ENCODE measurements around the gene PDSS1. TPM values are rescaled to one million over a fixed set of nuclear protein-coding genes. Genes with fewer than 3 reads are reported as not detected.

Gene PDSS1
- total RNA-seq, 2 donors from 2014 or later: 7.7 to 10.9 TPM

DNA sequence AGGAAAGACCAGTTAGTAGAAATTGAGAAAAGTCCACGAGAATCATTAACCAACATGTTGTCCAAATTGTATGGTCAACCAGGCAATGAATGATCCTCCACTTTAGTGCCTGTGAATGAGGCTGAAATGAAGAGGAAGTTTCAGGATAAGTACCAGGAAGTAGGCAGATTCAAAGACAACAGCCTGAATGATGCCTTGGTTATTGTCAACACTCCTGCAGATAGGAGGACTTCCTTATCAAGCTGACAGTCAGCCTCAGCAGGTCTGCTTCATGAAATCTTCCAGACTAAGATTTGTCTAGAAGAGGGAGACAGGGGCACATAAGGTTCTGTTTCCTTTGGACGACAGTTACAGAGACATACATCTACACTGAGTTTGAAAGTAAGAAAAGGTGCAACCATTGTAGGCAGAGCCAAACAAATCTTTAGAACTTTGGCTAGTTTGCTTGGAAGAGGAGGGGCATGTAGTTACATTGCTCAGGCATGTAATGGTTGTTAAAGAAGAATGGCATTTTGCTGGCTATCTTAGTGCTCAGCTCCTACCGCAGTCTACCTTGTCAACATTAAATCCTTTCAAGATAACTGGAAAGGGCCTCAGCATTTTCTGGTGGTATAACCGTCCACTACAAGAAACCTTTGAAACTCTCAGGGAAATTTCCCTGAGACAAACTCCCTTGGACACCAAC is 81.8 kb downstream of the PDSS1 start:
- Mint-ChIP-seq H3K4me1 (peaks cover 29% of the 10 kb centered on the region), H3K9me3 (no peaks in the 10 kb centered on the region), H3K27ac (peak overlapping the region; percentile 33), H3K36me3 (ENCODE audit: low read depth) (no peaks in the 10 kb centered on the region), H3K4me3 (no peak overlapping the region), H3K27me3 (ENCODE audit: insufficient read depth) (no peaks in the 10 kb centered on the region)
- H3K36me3 ChIP-seq (ENCODE audit: control insufficient read depth, insufficient read depth, low read length): peaks cover 4% of the 10 kb centered on the region
- no peak overlapping the region for H3K27ac ChIP-seq (ENCODE audit: low read depth, low read length)
- no peaks in the 10 kb centered on the region for H3K9me3 ChIP-seq (ENCODE audit: control insufficient read depth, low read length)
- no peaks in the 10 kb centered on the region for H3K27me3 ChIP-seq (ENCODE audit: control insufficient read depth, insufficient read depth, low read length, poor library complexity, severe bottlenecking)
- H3K4me1 ChIP-seq (ENCODE audit: control insufficient read depth, insufficient read depth, low read length): peaks cover 12% of the 10 kb centered on the region
- TF ChIP-seq, protein P1, sequence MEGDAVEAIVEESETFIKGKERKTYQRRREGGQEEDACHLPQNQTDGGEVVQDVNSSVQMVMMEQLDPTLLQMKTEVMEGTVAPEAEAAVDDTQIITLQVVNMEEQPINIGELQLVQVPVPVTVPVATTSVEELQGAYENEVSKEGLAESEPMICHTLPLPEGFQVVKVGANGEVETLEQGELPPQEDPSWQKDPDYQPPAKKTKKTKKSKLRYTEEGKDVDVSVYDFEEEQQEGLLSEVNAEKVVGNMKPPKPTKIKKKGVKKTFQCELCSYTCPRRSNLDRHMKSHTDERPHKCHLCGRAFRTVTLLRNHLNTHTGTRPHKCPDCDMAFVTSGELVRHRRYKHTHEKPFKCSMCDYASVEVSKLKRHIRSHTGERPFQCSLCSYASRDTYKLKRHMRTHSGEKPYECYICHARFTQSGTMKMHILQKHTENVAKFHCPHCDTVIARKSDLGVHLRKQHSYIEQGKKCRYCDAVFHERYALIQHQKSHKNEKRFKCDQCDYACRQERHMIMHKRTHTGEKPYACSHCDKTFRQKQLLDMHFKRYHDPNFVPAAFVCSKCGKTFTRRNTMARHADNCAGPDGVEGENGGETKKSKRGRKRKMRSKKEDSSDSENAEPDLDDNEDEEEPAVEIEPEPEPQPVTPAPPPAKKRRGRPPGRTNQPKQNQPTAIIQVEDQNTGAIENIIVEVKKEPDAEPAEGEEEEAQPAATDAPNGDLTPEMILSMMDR (conservative IDR thresholded peaks at IDR 0.05): no peak
- peak overlapping the region; percentile 47 for H3K4me3 ChIP-seq (ENCODE audit: low read length)
- DNase-seq: no peak
- no peak overlapping the region for H3K9ac ChIP-seq (ENCODE audit: extremely low read depth, low read length, poor library complexity, severe bottlenecking)
- WGBS, 2 experiments (ENCODE audit: insufficient coverage in 1 of 2, insufficient read length in 1 of 2): 79 to 93% methylated on average over 2 to 4 of the region's 4 CpGs

DNA sequence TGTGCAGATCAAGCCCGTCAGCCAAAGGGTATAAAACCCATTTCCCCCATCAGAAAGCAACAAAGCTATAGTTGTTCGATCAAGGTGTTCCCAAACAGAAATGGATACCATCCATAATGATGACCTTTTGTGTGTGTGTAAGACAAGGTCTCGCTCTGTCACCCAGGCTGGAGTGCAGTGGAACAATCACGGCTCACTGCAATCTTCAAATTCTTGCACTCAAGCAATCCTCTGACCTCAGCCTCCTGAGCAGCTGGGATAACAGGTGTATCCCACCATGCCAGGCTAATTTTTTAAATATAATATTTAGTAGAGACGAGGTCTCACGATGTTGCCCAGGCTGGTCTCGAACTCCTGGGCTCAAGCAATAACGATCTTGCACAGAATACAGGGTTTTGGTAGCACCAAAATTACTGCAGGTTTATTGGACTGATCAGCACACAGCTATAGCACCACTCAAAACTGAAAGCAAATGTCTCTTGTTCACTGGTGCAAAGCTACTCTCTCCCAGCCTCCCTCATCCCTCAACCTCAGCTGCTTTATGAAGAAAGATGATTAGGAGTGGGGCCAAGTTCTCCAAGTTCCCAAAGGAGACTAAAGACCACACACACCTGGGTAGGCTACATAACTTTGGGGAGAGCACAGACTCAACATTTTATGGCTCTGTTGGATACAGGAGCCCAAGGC is 82.7 kb downstream of the PDSS1 start:
- Histone ChIP-seq H3K9ac (ENCODE audit: extremely low read depth, low read length, poor library complexity, severe bottlenecking) (no peak overlapping the region), H3K9me3 (ENCODE audit: control insufficient read depth, low read length) (no peaks in the 10 kb centered on the region), H3K27me3 (ENCODE audit: control insufficient read depth, insufficient read depth, low read length, poor library complexity, severe bottlenecking) (no peaks in the 10 kb centered on the region), H3K36me3 (ENCODE audit: control insufficient read depth, insufficient read depth, low read length) (peaks cover 4% of the 10 kb centered on the region), H3K4me3 (ENCODE audit: low read length) (peak overlapping the region; percentile 47), H3K27ac (ENCODE audit: low read depth, low read length) (no peak overlapping the region), H3K4me1 (ENCODE audit: control insufficient read depth, insufficient read depth, low read length) (peaks cover 12% of the 10 kb centered on the region)
- H3K27me3 Mint-ChIP-seq (ENCODE audit: insufficient read depth): no peaks in the 10 kb centered on the region
- 93 to 100% methylated on average over 5 to 8 of the region's 8 CpGs for WGBS, 2 experiments (ENCODE audit: insufficient coverage in 1 of 2, insufficient read length in 1 of 2)
- H3K27ac Mint-ChIP-seq: peak overlapping the region; percentile 33
- TF ChIP-seq, protein P1 (conservative IDR thresholded peaks at IDR 0.05): no peak
- no peaks in the 10 kb centered on the region for H3K36me3 Mint-ChIP-seq (ENCODE audit: low read depth)
- DNase-seq: no peak
- no peak overlapping the region for H3K4me3 Mint-ChIP-seq
- peaks cover 26% of the 10 kb centered on the region for H3K4me1 Mint-ChIP-seq
- H3K9me3 Mint-ChIP-seq: no peaks in the 10 kb centered on the region

DNA sequence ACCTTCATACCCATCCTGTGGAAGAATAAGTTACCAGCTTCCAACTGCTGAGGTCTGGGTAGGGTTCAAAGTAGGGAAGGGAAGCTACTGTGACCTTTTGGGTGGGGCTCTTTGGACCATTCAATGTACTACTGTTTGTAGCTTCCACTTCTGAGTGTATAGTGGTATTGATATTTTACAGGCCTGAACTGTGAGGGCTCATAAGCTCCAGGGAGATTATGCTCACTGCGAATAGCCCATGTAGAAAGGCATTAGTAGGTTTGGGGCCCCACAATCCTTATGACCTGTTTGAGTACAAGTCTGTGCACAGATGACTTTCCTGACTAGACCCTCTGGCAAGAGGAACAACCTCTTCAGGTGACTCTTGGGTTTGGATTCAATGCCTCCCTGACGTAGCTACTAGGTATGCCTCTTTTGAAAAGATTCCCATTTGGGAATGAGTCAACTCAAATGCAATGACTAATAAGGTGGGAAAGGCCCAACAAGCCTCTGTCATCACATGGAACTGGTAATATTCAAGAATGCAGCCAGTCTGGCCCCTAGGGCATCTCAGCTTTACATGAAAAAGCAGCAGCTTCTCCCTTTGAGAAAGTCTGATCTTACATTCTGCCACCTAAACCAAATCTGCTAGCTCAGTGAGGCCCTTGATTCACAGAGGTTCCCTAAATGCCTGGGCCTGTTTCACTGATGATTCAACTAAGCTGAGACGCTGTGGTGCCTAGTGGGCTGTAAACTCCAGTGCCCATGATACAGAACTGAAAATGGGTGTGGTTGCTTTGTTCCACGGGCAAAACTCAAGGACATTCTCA is 83.5 kb downstream of the PDSS1 start:
- Histone ChIP-seq H3K27ac (ENCODE audit: low read depth, low read length) (no peak overlapping the region), H3K4me3 (ENCODE audit: low read length) (no peak overlapping the region), H3K9ac (ENCODE audit: extremely low read depth, low read length, poor library complexity, severe bottlenecking) (no peak overlapping the region), H3K4me1 (ENCODE audit: control insufficient read depth, insufficient read depth, low read length) (peaks cover 12% of the 10 kb centered on the region), H3K9me3 (ENCODE audit: control insufficient read depth, low read length) (no peaks in the 10 kb centered on the region), H3K27me3 (ENCODE audit: control insufficient read depth, insufficient read depth, low read length, poor library complexity, severe bottlenecking) (no peaks in the 10 kb centered on the region), H3K36me3 (ENCODE audit: control insufficient read depth, insufficient read depth, low read length) (peaks cover 4% of the 10 kb centered on the region)
- Mint-ChIP-seq H3K36me3 (ENCODE audit: low read depth) (no peaks in the 10 kb centered on the region), H3K4me1 (peaks cover 25% of the 10 kb centered on the region), H3K4me3 (no peak overlapping the region), H3K9me3 (no peaks in the 10 kb centered on the region), H3K27me3 (ENCODE audit: insufficient read depth) (no peaks in the 10 kb centered on the region), H3K27ac (peak overlapping the region; percentile 48)
- WGBS, 2 experiments (ENCODE audit: insufficient coverage in 1 of 2, insufficient read length in 1 of 2): 68 to 80% methylated on average over 3 to 4 of the region's 4 CpGs
- TF ChIP-seq, protein P1 (conservative IDR thresholded peaks at IDR 0.05): no peak
- DNase-seq: peak; percentile 68

Data from endodermal cell (in vitro differentiated cells).